Tongue (tissue), 2 donors: ENCODE measurements around the gene MVK. TPM values are rescaled to one million over a fixed set of nuclear protein-coding genes. Genes with fewer than 3 reads are reported as not detected.

ENCODE experiments used
- DNase-seq: peaks from one replicate; pipeline ENCODE4 v3.0.0-alpha.2; 2015
- total RNA-seq: library from RNA; depleted of rRNA; stranded (reverse); fragments of >200 nt; gene quantifications from one replicate; pipeline ENCODE4 v1.2.3, GENCODE V29; 2014

The MVK gene
- total RNA-seq, 1 donor from 2014 or later, result 12.7 TPM

GRCh38 chr12:109567296-109567695 is 6.3 kb upstream of the MVK start:
- DNase-seq, result no peak

- no peak for DNase-seq
These were observed 5.6 kb upstream of the MVK start for GRCh38 chr12:109567967-109568366.

- no peak for DNase-seq
These were observed 5.1 kb upstream of the MVK start for GRCh38 chr12:109568486-109568885.

- DNase-seq, result no peak
These were observed 1.7 kb upstream of the MVK start for GRCh38 chr12:109571773-109572505.

GRCh38 chr12:109572506-109572845 is 1.1 kb upstream of the MVK start:
- DNase-seq, result no peak

- DNase-seq, result no peak
These were observed 285 bp downstream of the MVK start for GRCh38 chr12:109573914-109574244.

- DNase-seq, result no peak
These were observed 2.1 kb downstream of the MVK start for GRCh38 chr12:109575683-109576082.

GRCh38 chr12:109577311-109577710 is 3.7 kb downstream of the MVK start:
- no peak for DNase-seq

- DNase-seq, result no peak
These were observed 4.8 kb downstream of the MVK start for GRCh38 chr12:109578330-109578927.

GRCh38 chr12:109579639-109580038 is 6.0 kb downstream of the MVK start:
- no peak for DNase-seq

GRCh38 chr12:109580272-109580671 is 6.7 kb downstream of the MVK start:
- no peak for DNase-seq

GRCh38 chr12:109580684-109581333 is 7.2 kb downstream of the MVK start:
- no peak for DNase-seq

GRCh38 chr12:109581334-109581691 is 7.7 kb downstream of the MVK start:
- no peak for DNase-seq

- DNase-seq, result no peak
These were observed 8.3 kb downstream of the MVK start for GRCh38 chr12:109581856-109582255.

- no peak for DNase-seq
These were observed 9.0 kb downstream of the MVK start for GRCh38 chr12:109582636-109583035.

GRCh38 chr12:109583733-109584132 is 10.1 kb downstream of the MVK start:
- no peak for DNase-seq

- DNase-seq, result no peak
These were observed 13.0 kb downstream of the MVK start for GRCh38 chr12:109586385-109587296.

- no peak for DNase-seq
These were observed 14.3 kb downstream of the MVK start for GRCh38 chr12:109587921-109588320.

- no peak for DNase-seq
These were observed 15.1 kb downstream of the MVK start for GRCh38 chr12:109588461-109589239.

- DNase-seq, result no peak
These were observed 15.6 kb downstream of the MVK start for GRCh38 chr12:109589240-109589590.

GRCh38 chr12:109589691-109590245 is 16.2 kb downstream of the MVK start:
- DNase-seq, result no peak

- DNase-seq, result no peak
These were observed 17.0 kb downstream of the MVK start for GRCh38 chr12:109590566-109590965.
